Measurements from ENCODE around the gene KCNJ5.
A peak's percentile ranks its signal among the peaks of the same experiment; 100 is the strongest.

KCNJ5 gene

DNA sequence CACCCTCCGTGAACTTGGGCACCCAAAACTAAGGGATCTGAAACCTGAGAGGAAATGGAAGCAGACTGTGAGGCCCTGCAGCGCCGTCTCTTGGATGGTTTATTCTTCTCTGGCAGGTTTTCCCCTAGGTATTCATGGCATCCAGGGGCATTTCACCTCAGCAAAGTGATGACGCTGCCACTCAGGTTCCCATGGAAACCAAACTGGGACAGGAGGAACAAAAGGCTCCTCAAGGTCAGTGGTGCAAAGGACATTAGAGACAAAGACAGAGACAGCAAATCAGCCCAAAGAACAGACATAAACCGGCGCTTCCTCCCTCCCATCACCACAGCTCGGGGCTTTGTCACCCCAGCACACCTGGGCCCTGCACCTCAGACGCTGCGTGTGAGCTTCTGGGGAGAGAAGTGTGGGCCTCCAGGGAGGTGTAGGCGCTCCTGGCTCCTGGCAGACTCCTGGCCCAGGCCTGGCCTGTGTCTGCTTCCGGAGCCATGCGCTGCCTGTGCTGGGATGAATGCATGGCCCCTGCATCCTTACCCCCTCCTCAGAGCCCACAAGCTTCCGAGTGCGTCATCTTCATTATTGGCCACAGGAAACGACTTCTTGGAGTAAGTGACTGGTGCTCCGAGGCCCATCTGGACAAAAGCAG is 45.6 kb downstream of the KCNJ5 start:
- no peak for DNase-seq

DNA sequence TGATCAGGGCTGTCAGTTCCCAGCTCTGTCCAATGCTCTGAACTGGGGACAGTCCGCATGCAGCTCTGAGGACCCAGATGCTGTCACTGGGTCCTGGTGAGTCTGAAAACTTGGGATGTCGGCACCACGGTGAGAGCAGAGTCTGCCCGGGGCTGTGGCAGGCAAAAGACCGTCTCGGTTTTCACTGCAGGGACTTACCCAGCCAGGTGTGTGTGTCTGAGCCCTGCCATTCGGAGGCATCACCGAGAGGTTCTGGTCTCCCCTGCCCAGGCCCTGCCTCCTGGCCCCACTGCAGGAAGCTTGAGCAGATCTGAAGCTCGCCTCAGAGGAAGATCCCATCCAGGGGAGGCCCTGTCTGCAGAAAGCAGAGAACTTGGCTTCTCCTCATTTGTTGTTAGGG is 46.3 kb downstream of the KCNJ5 start:
- DNase-seq: no peak

DNA sequence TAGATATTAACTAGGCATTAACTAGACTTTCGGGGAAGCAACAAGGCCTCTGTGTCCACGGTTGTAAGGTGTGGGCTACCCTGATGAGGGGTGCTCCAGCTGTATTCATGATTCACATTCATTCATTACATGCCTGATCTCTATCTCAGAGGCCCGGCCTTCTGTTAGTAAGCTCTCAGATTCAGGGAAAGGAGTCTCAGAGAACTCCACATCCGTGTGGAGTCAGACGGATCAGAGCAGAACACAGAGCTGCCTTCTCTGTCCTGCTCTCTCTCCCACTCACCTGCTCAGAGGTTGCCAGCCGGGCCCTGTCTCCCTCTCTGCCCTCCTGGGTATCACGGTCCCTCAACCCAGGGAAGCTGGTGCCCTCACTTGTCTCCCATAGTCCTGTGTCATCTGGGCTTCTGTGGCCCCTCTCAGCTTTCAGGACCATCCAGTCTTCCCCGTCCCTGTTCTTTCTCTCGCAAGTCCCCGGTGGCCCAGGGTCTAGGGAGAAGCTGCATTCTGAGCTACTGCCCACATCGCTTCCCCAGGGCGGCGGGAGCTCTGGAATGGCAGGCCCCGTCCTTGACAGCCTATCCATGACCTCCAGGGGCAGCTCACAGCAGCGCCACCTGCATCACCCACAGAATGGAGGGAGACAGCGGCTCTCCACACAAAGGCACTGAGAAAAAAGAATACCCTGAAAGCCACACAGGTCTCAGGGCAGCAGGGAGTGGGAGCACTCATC is 47.2 kb downstream of the KCNJ5 start:
- DNase-seq: no peak

DNA sequence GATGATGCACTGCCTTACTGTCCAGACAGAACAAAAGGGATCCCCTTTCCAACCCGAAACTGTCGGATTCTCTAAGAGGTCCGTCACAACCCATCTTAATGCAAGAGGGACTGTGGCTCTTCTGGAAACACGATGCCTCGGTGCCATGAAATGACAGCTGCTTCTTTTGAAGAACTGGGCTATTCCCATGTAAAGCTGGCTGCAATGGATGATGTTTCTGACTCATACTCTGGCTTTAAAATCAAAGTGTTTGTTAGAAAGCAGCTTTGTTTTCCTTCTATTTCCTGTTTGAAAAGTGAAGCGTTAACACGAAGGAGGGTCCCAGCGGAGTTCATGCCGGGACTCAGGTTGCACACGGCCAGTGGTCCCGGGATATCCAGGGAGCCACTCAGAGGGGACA is 48.4 kb downstream of the KCNJ5 start:
- DNase-seq: no peak

DNA sequence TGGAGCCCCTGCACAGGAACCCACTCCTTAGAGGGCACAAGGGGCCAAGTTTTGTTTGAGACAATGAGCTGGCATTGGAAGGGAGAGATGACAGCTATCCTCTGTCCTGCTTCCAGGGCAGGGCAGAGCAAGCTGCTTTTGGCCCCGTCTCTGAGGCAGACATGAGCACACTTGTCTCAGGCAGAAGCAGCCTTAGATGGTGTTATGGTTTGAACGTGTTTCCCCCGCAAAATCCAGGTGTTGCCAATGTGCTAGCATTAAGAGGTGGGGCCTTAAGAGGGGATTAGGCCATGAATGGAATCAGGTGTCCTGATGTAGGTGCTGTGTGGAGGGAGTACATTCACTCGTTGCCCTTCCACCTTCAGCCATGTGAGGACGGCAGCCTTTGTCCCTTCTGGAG is 49.0 kb downstream of the KCNJ5 start:
- no peak for DNase-seq

DNA sequence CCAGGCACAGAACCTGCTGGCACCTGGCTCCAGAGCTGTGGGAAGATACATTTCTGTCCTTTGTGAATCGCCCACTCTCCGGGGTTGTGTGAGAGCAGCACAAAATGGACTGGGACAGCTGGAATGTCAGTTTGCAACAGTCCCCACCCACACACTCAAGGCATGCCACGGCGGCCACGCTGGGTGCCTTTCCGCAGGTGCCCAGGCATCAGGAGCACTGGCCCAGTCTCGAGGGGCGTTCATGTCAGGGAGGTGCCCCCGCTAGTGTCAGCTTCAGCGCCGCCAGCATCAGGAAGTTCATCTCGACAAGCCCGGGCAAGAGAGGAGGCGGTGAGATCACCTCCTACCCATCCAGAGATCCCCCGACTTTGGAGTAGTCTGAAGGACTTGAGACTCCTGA is 49.4 kb downstream of the KCNJ5 start:
- DNase-seq: no peak

DNA sequence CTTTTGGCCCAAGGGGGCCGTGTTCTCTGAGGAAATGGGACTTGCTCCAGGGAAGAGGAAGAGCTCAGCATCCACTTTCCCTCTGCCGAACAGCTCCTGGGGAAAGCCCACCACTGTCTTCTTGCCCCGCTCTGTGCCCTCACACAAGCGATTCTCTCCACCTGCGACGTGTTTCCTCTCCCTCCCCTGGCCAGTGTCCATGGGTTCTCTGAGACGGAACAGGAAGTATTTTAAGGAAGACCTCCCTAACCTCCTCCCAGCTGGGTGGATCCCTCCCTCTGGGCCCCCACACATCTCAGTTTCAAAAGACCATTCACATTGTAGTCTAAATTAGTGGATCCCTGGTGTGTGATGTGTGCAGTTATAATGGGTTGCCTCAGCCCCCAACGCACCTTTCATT is 50.0 kb downstream of the KCNJ5 start:
- DNase-seq: no peak

DNA sequence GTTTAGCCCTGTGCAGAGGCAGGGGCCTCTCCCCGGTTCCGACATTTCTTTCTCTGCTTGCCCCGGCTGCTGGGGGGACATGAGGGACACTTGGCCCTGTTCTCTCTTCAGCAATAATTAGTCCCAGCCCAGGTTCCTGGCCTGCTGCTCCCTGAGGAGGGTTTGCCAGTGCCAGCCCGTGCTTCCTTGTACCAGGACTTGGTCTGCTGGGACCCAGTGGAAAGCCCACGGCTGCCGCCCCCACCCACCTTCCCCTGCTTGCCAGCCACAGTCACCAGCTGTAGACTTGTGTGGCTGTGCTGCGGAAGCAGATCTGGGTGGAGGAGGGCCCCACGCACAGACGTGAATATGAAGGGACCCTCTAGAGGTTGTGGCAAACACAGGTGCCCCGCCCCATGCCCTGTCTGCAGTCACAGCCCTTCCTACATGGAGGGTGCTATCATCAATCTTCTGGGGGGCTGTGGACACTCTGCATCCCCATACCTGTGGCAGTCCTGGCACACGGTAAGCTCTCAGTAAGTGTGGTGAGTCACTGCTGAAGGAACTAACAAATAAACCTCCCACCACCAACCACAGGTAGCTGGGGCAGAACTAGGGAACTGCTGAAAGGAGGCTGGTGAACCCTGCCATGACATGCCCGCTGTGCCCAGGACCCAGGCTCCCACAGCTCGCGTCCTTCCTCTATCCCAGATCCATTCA is 50.6 kb downstream of the KCNJ5 start:
- no peak for DNase-seq

DNA sequence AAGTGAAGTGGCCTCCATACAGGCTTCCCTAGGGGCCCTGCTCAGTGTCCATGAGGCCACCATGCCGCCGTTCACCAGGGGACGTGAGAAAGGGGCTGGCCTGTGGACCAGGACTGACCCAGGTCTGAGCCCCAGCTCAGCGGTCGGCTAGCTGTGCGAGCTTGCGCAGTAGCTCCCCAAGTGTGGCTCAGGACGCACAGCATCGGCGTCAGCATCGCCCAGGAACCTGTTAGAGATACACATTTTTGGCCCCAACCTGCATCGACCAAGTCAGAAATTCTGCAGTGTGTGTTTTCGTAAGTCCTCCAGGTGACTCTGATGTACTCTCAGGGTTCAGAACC is 51.1 kb downstream of the KCNJ5 start:
- DNase-seq: no peak

DNA sequence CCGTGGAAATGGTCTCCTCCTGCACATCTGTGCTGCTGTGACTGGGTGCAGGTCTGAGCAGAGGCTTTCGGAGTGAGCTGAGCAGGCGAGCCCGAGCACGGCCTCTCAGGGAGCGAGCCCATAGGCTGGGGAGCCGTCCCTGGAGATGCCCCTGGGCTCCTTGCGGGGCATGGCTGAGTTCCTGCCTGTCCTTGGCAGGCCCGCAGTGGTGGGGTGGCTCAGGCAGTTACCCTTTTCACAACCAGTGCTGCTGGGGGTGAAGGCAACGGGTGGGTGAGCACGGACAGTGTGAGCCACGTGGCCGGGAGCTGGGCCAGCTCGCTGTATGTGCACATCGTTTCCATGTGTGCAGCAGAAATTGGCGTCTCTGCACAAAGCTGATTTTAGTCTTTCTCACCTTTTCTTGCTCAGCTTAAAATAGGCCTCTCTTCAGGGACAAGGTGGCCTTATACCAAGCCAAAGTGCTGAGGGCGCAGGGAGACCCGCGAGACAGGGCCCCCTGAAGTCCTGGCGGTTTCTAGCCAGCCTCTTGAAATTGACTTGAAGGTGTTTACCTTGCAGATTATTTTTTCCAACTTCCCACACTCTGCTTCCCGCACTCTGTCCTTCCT is 51.8 kb downstream of the KCNJ5 start, which contains the start of gene TP53AIP1:
TP53AIP1 (minus strand) TSS at position 55 of the 611 bp plus-strand sequence. CDS start 5,053 bp downstream, outside the sequence.
- no peak for DNase-seq

DNA sequence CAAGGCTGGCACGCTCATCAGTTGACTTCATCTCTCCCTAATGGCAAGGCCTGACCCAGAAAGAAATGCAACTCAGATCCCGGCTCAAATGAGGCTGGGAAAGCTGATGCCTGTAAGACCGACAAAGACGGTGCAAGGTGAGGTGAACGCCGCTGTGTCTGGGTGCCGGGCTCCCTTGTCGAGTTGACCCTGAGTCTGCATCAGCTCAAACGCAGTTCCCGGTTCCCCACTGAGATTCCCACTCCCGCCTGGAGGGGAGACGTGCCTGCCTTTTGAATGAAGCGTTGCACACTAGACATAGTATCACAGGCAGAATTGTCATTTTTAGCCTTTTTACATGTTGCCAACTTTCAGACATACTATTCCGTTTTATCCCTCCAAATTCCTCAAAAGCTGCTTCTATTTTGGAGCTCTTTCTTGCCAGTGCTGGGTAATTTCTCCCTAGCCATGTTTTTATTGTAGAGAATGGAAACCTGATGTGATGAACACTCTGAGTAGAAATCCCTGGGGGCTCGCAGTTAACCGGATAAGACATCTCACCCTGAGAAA is 52.3 kb downstream of the KCNJ5 start:
- no peak for DNase-seq

DNA sequence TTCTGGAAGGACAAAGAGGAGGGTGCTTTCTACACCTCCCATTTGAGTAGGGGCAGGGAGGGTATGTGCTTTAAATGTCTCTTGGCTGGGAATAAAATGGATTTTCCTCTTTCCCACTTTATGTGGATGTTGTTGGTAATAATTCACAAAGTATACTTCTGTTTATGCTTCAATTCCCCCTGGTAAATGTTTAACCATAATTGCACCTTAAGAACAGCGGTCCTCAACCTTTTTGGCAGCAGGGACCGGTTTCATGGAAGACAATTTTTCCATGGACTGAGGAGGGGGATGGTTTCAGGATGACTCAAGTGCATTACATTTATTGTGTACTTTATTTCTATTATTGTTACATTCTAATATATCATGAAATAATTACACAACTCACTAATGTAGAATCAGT is 55.5 kb downstream of the KCNJ5 start:
- no peak for DNase-seq

DNA sequence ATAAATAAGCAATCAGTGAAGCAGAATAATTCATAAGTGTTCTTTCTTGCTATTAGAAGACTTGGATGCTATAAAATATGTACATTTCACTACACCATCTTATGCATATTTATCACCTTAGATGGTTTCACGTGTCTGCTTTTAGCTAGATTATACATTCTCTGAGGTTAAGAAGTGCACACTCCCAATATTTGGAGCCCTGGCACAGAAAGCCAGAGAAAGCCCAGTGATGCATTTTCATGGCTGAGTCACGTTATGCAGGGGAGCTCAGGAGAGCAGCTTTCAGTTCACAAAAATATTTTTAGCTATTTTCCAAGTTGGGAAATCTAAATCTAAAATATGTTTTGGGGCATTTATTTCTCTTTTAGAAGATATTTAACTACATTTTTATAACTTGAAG is 56.6 kb downstream of the KCNJ5 start:
- no peak for DNase-seq

DNA sequence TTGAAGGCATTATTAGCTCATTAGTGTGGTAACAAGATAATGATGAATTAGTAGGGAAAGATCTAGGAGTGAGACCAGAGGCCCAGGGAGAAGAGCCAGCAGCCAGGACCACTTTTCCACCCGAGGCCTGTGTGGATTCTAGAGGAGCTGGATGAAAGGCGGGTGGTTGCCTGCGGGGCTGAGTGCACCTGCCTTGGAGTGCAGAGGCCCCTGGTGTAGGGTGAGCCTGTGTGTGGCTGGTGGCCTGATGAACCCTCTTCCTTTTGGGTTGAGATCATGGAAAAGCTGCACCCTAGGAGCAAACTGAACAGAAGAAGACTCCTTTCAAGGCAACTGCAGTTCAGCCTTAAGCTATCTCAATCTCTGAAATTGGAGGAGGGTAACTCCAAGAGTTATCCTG is 57.4 kb downstream of the KCNJ5 start:
- DNase-seq: no peak

DNA sequence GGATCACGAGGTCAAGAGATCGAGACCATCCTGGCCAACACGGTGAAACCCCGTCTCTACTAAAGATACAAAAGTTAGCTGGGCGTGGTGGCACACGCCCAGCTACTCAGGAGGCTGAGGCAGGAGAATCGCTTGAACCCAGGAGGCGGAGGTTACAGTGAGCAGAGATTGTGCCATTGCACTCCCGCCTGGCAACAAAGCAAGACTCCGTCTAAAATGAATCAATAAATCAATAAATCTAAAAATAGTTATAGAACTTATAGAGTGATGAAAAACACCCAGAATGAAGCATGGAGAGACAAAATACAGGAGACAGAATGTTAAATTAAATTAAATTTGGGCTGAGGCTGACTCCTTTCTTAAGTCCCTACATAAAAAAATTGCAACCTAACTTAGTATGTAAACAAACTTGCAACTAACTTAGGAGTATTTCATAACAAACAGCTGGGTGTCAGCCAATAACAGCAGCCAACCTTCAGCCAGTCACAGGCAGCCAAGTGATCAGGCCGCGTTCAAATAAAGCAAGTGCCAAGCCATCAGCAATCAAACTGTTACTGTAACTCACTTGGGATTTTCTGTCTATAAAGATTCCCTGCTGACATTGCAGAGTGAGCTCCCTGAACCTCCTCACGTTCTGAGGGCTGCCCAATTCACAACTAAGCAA is 58.8 kb downstream of the KCNJ5 start:
- DNase-seq: no peak

DNA sequence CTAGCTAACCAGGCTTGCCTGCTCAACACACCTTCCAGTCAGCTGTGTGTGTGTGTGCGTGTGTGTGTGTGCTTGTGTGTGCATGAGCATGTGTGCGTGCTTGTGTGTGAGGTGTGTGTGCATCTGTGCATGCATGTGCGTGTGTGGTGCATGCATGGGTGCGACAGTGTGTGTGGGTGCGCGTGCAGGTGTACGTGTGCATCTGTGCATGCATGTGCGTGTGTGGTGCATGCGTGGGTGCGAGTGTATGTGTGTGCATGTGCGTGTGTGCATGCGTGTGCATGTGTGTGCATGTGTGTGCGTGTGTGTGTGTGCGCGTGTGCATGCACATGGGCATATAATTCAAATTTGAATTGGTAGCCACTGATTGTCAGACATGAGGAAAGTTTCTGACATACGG is 62.0 kb downstream of the KCNJ5 start:
- DNase-seq: no peak

DNA sequence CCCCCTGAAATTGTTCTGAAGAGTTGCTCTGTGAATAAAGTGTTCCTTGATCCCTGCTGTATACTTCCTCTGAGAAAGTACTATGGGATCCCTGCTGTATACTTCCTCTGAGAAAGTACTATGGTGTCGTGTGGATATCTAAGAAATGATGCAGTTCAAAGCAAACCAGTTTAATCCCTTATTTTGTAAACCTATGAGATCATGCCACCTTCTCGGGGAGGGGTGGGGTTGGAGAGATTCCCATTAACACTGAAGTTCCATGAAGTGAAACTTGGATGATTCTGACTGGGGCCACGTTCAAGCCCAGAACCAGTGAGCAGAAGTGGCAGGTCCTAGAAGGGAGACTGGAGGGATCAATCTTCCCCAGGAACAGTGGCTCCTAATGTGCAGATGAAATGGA is 64.5 kb downstream of the KCNJ5 start:
- DNase-seq: no peak

DNA sequence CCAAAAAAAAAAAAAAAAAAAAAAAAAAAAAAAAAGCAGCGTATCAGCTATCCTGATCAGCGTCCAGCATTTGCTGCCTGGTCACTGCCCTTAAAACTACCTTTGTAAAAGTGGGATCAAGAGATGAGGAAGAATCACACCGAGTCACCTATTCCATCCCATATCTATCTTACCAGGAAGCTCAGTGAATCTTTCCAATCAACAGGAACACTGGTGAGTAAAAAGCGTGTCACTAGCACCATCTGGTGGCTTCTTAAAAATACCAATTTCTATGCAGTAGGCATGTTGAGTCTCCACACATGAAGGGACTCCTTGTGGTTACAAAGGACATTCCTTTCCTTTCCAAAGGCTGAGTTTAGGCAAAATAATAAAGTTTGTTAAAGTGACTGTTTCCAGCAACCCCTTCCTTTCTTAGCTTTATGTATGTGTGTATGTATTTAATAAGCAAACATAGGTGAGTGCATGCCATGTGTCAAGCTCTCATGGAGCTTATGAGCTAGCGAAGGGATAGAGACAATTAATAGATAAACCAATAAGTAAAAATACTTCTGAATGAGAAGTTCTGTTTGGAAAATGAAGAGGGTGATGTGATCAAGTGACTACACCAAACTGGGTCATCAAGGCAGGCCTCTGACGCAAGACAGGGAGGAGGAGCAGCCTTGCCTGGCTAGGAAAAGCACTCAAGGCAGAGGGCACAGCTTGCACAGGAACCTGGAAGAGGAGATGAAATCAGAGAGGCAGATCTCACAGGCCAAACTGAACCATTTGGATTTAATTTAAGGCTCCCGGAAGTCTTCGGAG is 65.4 kb downstream of the KCNJ5 start:
- DNase-seq: peak; percentile 47

DNA sequence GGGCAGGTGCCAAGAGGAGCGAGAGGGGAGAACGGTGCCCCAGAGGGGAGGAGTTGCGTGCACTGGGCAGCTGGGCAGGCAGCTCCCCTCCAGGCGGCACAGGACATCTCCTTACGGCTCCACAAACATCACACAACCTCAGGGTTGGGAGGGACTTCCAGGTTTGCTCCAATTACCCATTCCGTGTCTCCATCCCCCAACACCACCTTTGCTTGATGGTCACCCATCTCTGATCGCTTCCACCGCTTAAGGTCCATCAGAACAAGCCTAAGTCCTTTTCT is 66.0 kb downstream of the KCNJ5 start:
- DNase-seq: no peak

DNA sequence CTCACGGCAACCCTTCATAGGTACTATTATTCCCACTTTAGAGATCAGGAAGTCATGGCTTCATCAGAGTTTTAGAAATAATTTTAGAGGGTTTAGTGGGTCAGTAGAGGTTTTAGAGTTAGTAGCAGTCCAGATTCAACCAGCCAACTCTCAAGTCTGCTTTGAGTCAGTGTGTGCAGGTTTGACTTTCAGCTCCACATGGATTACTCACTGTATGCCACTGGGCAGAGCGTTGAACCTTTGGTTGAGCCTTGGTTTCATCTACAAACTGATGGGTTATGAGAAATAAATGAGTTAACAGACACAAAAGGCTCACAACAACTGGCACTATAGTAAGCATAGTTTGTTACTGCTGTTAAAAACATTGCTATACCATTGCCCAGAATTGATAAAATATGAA is 70.5 kb downstream of the KCNJ5 start:
- DNase-seq: peak; percentile 44

DNA sequence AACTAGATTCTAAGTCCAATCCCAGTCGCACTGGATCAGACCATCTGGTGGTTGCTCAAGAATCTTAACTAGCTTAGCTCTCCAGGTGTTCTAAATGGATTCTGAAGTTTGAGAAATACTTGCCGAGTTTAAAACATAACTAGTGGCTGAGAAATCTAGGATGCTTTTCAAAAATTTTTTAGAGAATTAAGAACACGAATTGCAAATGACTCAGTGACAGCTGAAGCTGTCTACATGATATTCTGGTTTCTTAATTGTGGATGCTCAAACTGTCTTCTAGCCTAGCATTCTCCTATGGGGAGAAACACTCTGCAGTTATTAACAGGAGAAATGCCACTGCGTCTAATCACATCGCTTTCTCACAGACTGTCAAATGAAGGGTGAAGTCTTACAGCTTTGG is 71.7 kb downstream of the KCNJ5 start:
- no peak for DNase-seq

DNA sequence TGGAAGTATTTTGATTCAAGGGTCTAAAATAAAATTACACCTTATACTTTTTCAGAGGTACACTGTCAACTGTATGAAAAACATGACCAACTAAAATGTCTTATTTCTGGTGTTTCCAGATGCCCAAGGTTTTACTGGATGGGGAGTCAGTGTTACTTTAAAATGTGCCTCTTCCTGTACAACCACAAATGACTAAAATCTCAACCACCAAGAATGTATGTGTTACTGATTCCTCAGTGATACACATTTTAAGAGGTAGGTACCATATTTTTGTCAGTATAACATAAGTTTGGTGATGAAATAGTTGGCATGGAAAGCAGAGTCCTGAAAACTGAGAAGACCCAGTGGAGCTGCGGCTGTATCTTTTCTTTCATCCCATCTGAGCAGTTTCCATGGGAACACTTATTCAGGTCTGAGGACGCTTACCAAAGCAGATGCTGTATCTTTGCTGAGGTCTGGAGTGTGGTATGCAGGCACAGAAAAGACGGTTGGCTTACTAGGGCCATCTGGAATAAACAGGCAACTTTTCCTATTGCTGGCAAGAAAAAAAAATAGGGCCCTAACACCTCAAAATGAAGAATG is 72.7 kb downstream of the KCNJ5 start:
- DNase-seq: peak; percentile 81

Data from activated CD4-positive, alpha-beta T cell treated with anti-CD3 and anti-CD28 coated beads, Interleukin-2, amount 50 U/mL, for 16 hours (primary cell).